ENCODE data around the gene RIPK4. TPM values are rescaled to one million over a fixed set of nuclear protein-coding genes. Genes with fewer than 3 reads are reported as not detected.
A peak's percentile ranks its signal among the peaks of the same experiment; 100 is the strongest.

Gene RIPK4
- total and polyA plus RNA-seq, 2 of the 13 experiments (the other 11 are each of a cell fraction or from before 2014, with no cell fraction given) = 3.1 to 4.9 TPM

DNA sequence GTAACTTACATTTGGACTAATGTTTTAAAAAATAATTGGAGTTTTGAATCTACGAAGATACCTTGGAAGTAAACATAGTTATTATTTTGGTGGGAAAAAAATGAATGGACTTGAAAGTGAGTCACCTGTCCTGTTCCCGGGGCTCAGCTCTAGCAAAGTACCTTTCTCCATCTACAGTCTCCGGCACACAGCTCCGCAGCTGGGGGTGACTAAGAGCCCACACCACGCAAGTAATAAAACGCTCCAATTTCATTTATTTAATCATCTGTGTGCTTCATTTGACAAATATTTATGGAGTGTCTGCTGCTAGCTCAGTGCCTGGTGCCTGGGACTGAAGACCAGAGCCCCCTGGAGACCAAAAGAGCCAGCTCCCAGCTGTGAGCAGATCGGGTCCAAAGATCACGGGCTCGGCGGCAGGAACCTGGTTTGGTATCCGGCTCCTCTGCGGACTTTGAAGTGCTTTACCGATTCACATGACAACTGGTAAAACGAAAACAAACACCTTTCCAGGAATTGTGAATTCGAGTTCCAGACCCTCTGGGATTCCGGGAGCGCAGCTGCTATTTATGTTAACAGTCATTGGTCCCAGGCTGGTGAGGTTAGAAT is 1.7 kb upstream of the RIPK4 start (continued):
- TF ChIP-seq, protein P1, sequence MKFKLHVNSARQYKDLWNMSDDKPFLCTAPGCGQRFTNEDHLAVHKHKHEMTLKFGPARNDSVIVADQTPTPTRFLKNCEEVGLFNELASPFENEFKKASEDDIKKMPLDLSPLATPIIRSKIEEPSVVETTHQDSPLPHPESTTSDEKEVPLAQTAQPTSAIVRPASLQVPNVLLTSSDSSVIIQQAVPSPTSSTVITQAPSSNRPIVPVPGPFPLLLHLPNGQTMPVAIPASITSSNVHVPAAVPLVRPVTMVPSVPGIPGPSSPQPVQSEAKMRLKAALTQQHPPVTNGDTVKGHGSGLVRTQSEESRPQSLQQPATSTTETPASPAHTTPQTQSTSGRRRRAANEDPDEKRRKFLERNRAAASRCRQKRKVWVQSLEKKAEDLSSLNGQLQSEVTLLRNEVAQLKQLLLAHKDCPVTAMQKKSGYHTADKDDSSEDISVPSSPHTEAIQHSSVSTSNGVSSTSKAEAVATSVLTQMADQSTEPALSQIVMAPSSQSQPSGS (CRISPR knock-in tag; IDR thresholded peaks at IDR 0.05) = peak; percentile 44; the same call in 1 of the 2 replicates
- TF ChIP-seq, protein P2, sequence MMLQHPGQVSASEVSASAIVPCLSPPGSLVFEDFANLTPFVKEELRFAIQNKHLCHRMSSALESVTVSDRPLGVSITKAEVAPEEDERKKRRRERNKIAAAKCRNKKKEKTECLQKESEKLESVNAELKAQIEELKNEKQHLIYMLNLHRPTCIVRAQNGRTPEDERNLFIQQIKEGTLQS (CRISPR knock-in tag; IDR thresholded peaks at IDR 0.05) = no peak
- TF ChIP-seq SYNCRIP (IDR thresholded peaks at IDR 0.05; ENCODE audit: insufficient read depth, low read depth, low read length) (no peak), KDM5A (IDR thresholded peaks at IDR 0.05; ENCODE audit: borderline replicate concordance, low read length) (0 out of 2 replicates have a peak, but pooled peaks have one; percentile 17), ATRX (CRISPR knock-in tag; IDR thresholded peaks at IDR 0.05; ENCODE audit: borderline replicate concordance) (no peak), NR2F2 (IDR thresholded peaks at IDR 0.05; ENCODE audit: borderline replicate concordance, low read depth) (no peak), ASH2L (IDR thresholded peaks at IDR 0.05; ENCODE audit: insufficient read length, low read depth, low read length) (peak; percentile 83), EED (CRISPR knock-in tag; IDR thresholded peaks at IDR 0.05) (no peak)
- TF ChIP-seq, protein P3, sequence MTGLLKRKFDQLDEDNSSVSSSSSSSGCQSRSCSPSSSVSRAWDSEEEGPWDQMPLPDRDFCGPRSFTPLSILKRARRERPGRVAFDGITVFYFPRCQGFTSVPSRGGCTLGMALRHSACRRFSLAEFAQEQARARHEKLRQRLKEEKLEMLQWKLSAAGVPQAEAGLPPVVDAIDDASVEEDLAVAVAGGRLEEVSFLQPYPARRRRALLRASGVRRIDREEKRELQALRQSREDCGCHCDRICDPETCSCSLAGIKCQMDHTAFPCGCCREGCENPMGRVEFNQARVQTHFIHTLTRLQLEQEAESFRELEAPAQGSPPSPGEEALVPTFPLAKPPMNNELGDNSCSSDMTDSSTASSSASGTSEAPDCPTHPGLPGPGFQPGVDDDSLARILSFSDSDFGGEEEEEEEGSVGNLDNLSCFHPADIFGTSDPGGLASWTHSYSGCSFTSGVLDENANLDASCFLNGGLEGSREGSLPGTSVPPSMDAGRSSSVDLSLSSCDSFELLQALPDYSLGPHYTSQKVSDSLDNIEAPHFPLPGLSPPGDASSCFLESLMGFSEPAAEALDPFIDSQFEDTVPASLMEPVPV (CRISPR knock-in tag; IDR thresholded peaks at IDR 0.05) = no peak
- TF ChIP-seq, protein P4, sequence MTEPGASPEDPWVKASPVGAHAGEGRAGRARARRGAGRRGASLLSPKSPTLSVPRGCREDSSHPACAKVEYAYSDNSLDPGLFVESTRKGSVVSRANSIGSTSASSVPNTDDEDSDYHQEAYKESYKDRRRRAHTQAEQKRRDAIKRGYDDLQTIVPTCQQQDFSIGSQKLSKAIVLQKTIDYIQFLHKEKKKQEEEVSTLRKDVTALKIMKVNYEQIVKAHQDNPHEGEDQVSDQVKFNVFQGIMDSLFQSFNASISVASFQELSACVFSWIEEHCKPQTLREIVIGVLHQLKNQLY (CRISPR knock-in tag; IDR thresholded peaks at IDR 0.05) = peak; percentile 94
- TF ChIP-seq, protein P5, sequence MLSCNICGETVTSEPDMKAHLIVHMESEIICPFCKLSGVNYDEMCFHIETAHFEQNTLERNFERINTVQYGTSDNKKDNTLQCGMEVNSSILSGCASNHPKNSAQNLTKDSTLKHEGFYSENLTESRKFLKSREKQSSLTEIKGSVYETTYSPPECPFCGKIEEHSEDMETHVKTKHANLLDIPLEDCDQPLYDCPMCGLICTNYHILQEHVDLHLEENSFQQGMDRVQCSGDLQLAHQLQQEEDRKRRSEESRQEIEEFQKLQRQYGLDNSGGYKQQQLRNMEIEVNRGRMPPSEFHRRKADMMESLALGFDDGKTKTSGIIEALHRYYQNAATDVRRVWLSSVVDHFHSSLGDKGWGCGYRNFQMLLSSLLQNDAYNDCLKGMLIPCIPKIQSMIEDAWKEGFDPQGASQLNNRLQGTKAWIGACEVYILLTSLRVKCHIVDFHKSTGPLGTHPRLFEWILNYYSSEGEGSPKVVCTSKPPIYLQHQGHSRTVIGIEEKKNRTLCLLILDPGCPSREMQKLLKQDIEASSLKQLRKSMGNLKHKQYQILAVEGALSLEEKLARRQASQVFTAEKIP (CRISPR knock-in tag; IDR thresholded peaks at IDR 0.05; ENCODE audit: borderline replicate concordance) = no peak
- TF ChIP-seq, protein P6, sequence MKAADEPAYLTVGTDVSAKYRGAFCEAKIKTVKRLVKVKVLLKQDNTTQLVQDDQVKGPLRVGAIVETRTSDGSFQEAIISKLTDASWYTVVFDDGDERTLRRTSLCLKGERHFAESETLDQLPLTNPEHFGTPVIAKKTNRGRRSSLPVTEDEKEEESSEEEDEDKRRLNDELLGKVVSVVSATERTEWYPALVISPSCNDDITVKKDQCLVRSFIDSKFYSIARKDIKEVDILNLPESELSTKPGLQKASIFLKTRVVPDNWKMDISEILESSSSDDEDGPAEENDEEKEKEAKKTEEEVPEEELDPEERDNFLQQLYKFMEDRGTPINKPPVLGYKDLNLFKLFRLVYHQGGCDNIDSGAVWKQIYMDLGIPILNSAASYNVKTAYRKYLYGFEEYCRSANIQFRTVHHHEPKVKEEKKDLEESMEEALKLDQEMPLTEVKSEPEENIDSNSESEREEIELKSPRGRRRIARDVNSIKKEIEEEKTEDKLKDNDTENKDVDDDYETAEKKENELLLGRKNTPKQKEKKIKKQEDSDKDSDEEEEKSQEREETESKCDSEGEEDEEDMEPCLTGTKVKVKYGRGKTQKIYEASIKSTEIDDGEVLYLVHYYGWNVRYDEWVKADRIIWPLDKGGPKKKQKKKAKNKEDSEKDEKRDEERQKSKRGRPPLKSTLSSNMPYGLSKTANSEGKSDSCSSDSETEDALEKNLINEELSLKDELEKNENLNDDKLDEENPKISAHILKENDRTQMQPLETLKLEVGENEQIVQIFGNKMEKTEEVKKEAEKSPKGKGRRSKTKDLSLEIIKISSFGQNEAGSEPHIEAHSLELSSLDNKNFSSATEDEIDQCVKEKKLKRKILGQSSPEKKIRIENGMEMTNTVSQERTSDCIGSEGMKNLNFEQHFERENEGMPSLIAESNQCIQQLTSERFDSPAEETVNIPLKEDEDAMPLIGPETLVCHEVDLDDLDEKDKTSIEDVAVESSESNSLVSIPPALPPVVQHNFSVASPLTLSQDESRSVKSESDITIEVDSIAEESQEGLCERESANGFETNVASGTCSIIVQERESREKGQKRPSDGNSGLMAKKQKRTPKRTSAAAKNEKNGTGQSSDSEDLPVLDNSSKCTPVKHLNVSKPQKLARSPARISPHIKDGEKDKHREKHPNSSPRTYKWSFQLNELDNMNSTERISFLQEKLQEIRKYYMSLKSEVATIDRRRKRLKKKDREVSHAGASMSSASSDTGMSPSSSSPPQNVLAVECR (CRISPR knock-in tag; IDR thresholded peaks at IDR 0.05; ENCODE audit: borderline replicate concordance) = peak; percentile 67; the same call in 1 of the 2 replicates
- TF ChIP-seq, protein P7, sequence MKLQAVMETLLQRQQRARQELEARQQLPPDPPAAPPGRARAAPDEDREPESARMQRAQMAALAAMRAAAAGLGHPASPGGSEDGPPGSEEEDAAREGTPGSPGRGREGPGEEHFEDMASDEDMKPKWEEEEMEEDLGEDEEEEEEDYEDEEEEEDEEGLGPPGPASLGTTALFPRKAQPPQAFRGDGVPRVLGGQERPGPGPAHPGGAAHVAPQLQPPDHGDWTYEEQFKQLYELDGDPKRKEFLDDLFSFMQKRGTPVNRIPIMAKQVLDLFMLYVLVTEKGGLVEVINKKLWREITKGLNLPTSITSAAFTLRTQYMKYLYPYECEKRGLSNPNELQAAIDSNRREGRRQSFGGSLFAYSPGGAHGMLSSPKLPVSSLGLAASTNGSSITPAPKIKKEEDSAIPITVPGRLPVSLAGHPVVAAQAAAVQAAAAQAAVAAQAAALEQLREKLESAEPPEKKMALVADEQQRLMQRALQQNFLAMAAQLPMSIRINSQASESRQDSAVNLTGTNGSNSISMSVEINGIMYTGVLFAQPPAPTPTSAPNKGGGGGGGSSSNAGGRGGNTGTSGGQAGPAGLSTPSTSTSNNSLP (IDR thresholded peaks at IDR 0.05; ENCODE audit: low read depth, low read length) = peak; percentile 48
- TF ChIP-seq, protein P8, sequence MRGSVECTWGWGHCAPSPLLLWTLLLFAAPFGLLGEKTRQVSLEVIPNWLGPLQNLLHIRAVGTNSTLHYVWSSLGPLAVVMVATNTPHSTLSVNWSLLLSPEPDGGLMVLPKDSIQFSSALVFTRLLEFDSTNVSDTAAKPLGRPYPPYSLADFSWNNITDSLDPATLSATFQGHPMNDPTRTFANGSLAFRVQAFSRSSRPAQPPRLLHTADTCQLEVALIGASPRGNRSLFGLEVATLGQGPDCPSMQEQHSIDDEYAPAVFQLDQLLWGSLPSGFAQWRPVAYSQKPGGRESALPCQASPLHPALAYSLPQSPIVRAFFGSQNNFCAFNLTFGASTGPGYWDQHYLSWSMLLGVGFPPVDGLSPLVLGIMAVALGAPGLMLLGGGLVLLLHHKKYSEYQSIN (CRISPR knock-in tag; IDR thresholded peaks at IDR 0.05; ENCODE audit: borderline replicate concordance) = no peak
